ENCODE results near the gene TMUB2. TPM values are rescaled to one million over a fixed set of nuclear protein-coding genes. Genes with fewer than 3 reads are reported as not detected.
A peak's percentile ranks its signal among the peaks of the same experiment; 100 is the strongest.

The TMUB2 gene
- total and polyA plus RNA-seq, 2 of the 13 experiments (the other 11 are each of a cell fraction or from before 2014, with no cell fraction given): 26.9 to 50.8 TPM

DNA sequence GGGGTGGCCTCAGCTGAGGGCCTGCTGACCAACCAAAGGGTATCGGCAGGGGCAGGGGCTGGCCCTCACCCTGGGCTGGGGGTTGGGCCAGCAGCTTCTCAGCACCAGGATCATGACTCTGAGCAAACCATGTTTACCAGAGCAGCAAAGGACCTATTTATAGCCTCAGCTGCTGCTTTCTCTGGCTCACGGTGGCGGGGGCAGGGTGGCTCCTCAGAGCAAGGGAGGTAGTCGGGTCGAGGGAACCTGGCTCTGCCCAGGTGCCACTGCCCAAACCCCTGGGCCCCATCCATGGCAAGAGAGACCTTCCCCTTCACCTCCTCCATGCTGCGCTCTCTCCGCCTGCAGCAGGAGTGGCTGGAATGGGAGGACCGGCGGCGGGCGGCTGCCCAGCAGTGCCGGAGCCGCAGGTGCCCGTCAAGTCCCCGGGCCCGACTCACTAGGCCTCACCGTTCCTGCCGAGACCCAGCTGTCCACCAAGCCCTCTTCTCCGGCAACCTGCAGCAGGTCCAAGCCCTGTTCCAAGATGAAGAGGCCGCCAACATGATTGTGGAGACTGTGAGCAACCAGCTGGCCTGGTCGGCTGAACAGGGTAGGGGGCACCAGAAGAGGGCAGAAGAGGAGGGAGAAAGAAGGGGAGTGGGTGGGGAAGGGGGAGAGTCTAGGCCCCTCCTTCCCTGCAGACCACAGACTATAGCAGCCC is 16.1 kb upstream of the TMUB2 start, which contains the start of gene ASB16 (continued):
- TF ChIP-seq, protein P1, sequence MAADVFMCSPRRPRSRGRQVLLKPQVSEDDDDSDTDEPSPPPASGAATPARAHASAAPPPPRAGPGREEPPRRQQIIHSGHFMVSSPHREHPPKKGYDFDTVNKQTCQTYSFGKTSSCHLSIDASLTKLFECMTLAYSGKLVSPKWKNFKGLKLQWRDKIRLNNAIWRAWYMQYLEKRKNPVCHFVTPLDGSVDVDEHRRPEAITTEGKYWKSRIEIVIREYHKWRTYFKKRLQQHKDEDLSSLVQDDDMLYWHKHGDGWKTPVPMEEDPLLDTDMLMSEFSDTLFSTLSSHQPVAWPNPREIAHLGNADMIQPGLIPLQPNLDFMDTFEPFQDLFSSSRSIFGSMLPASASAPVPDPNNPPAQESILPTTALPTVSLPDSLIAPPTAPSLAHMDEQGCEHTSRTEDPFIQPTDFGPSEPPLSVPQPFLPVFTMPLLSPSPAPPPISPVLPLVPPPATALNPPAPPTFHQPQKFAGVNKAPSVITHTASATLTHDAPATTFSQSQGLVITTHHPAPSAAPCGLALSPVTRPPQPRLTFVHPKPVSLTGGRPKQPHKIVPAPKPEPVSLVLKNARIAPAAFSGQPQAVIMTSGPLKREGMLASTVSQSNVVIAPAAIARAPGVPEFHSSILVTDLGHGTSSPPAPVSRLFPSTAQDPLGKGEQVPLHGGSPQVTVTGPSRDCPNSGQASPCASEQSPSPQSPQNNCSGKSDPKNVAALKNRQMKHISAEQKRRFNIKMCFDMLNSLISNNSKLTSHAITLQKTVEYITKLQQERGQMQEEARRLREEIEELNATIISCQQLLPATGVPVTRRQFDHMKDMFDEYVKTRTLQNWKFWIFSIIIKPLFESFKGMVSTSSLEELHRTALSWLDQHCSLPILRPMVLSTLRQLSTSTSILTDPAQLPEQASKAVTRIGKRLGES (CRISPR knock-in tag; IDR thresholded peaks at IDR 0.05; ENCODE audit: borderline replicate concordance): no peak
- 0 out of 2 replicates have a peak, but pooled peaks have one; percentile 17 for TF ChIP-seq JUN (CRISPR knock-in tag; IDR thresholded peaks at IDR 0.05)
- TF ChIP-seq SOX6 (IDR thresholded peaks at IDR 0.05): no peak
- peak; percentile 48 for TF ChIP-seq SOX6 (CRISPR knock-in tag; IDR thresholded peaks at IDR 0.05)
- 0 out of 2 replicates have a peak, but pooled peaks have one; percentile 38 for TF ChIP-seq ZNF614 (CRISPR knock-in tag; IDR thresholded peaks at IDR 0.05; ENCODE audit: borderline replicate concordance)
- 0 out of 2 replicates have a peak, but pooled peaks have one; percentile 21 for TF ChIP-seq KMT2A (CRISPR knock-in tag; IDR thresholded peaks at IDR 0.05)
- no peak for TF ChIP-seq PAWR (CRISPR knock-in tag; IDR thresholded peaks at IDR 0.05; ENCODE audit: borderline replicate concordance)
- peak; percentile 57; the same call in 1 of the 2 replicates for TF ChIP-seq FOXK1 (CRISPR knock-in tag; IDR thresholded peaks at IDR 0.05; ENCODE audit: borderline replicate concordance, low read depth)
- TF ChIP-seq, protein P2, sequence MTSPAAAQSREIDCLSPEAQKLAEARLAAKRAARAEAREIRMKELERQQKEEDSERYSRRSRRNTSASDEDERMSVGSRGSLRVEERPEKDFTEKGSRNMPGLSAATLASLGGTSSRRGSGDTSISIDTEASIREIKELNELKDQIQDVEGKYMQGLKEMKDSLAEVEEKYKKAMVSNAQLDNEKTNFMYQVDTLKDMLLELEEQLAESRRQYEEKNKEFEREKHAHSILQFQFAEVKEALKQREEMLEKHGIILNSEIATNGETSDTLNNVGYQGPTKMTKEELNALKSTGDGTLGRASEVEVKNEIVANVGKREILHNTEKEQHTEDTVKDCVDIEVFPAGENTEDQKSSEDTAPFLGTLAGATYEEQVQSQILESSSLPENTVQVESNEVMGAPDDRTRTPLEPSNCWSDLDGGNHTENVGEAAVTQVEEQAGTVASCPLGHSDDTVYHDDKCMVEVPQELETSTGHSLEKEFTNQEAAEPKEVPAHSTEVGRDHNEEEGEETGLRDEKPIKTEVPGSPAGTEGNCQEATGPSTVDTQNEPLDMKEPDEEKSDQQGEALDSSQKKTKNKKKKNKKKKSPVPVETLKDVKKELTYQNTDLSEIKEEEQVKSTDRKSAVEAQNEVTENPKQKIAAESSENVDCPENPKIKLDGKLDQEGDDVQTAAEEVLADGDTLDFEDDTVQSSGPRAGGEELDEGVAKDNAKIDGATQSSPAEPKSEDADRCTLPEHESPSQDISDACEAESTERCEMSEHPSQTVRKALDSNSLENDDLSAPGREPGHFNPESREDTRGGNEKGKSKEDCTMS (CRISPR knock-in tag; conservative IDR thresholded peaks at IDR 0.05): no peak
- TF ChIP-seq ZNF660 (CRISPR knock-in tag; IDR thresholded peaks at IDR 0.05; ENCODE audit: borderline replicate concordance, low read depth): no peak
- TF ChIP-seq, protein P3, sequence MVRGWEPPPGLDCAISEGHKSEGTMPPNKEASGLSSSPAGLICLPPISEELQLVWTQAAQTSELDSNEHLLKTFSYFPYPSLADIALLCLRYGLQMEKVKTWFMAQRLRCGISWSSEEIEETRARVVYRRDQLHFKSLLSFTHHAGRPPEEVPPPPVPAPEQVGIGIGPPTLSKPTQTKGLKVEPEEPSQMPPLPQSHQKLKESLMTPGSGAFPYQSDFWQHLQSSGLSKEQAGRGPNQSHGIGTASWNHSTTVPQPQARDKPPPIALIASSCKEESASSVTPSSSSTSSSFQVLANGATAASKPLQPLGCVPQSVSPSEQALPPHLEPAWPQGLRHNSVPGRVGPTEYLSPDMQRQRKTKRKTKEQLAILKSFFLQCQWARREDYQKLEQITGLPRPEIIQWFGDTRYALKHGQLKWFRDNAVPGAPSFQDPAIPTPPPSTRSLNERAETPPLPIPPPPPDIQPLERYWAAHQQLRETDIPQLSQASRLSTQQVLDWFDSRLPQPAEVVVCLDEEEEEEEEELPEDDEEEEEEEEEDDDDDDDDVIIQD (CRISPR knock-in tag; IDR thresholded peaks at IDR 0.05; ENCODE audit: low read depth): no peak
- TF ChIP-seq, protein P4, sequence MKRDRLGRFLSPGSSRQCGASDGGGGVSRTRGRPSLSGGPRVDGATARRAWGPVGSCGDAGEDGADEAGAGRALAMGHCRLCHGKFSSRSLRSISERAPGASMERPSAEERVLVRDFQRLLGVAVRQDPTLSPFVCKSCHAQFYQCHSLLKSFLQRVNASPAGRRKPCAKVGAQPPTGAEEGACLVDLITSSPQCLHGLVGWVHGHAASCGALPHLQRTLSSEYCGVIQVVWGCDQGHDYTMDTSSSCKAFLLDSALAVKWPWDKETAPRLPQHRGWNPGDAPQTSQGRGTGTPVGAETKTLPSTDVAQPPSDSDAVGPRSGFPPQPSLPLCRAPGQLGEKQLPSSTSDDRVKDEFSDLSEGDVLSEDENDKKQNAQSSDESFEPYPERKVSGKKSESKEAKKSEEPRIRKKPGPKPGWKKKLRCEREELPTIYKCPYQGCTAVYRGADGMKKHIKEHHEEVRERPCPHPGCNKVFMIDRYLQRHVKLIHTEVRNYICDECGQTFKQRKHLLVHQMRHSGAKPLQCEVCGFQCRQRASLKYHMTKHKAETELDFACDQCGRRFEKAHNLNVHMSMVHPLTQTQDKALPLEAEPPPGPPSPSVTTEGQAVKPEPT (CRISPR knock-in tag; IDR thresholded peaks at IDR 0.05; ENCODE audit: low read depth): 0 out of 2 replicates have a peak, but pooled peaks have one; percentile 50
- TF ChIP-seq KLF13 (CRISPR knock-in tag; IDR thresholded peaks at IDR 0.05): 0 out of 2 replicates have a peak, but pooled peaks have one; percentile 12
- peak; percentile 74; the same call in 1 of the 2 replicates for TF ChIP-seq RFXAP (CRISPR knock-in tag; IDR thresholded peaks at IDR 0.05; ENCODE audit: borderline replicate concordance)
- TF ChIP-seq BRD4 (CRISPR knock-in tag; IDR thresholded peaks at IDR 0.05): 0 out of 2 replicates have a peak, but pooled peaks have one; percentile 41
- 0 out of 2 replicates have a peak, but pooled peaks have one; percentile 13 for TF ChIP-seq ZNF550 (CRISPR knock-in tag; IDR thresholded peaks at IDR 0.05; ENCODE audit: borderline replicate concordance)
- TF ChIP-seq ZNF572 (CRISPR knock-in tag; IDR thresholded peaks at IDR 0.05): 0 out of 2 replicates have a peak, but pooled peaks have one; percentile 56
- no peak for TF ChIP-seq TBX3 (IDR thresholded peaks at IDR 0.05; ENCODE audit: borderline replicate concordance)
- no peak for TF ChIP-seq KDM1A (CRISPR knock-in tag; IDR thresholded peaks at IDR 0.05)
- TF ChIP-seq ZNF510 (CRISPR knock-in tag; IDR thresholded peaks at IDR 0.05; ENCODE audit: low read depth): no peak

All from HepG2 (cell line).